GM19239 (cell line): ENCODE data around the gene NEU2.

Experiments used
- DNase-seq: peaks from one replicate; pipeline ENCODE4 v3.0.0; 2011; ENCODE audit warnings: low spot score; ENCODE audit not compliant: insufficient read length
- FAIRE-seq: peaks from 2 replicates; lab custom pipeline; 2011; peaks lifted over from hg19 to GRCh38; lab: Jason Lieb, UNC

NEU2 gene

GRCh38 chr2:233032551-233033320, at the start of gene NEU2:
TSS of gene NEU2 (plus strand) at chr2:233032672. CDS start at chr2:233032672, 0 bp downstream.
- no peak for FAIRE-seq
- DNase-seq = no peak

GRCh38 chr2:232982926-232983668, 49.4 kb upstream of the NEU2 start:
- DNase-seq (no peak), FAIRE-seq (no peak)

- DNase-seq (no peak), FAIRE-seq (peak; percentile 45)
Measured at GRCh38 chr2:232983669-232984140, 48.8 kb upstream of the NEU2 start.

GRCh38 chr2:232984451-232985207, 47.8 kb upstream of the NEU2 start:
- FAIRE-seq (no peak), DNase-seq (no peak)

- DNase-seq (no peak), FAIRE-seq (no peak)
Measured at GRCh38 chr2:232986155-232986554, 46.3 kb upstream of the NEU2 start.

- no peak for FAIRE-seq
- no peak for DNase-seq
Measured at GRCh38 chr2:232993231-232993821, 39.1 kb upstream of the NEU2 start.

- FAIRE-seq (no peak), DNase-seq (no peak)
Measured at GRCh38 chr2:232994446-232994845, 38.0 kb upstream of the NEU2 start.

GRCh38 chr2:232997749-232998665, 34.5 kb upstream of the NEU2 start:
- DNase-seq (no peak), FAIRE-seq (no peak)

GRCh38 chr2:232998666-232998985, 33.8 kb upstream of the NEU2 start:
- FAIRE-seq (no peak), DNase-seq (no peak)

- DNase-seq = no peak
- no peak for FAIRE-seq
Measured at GRCh38 chr2:232999354-232999753, 33.1 kb upstream of the NEU2 start.

- FAIRE-seq (no peak), DNase-seq (no peak)
Measured at GRCh38 chr2:233000886-233001750, 31.4 kb upstream of the NEU2 start.

- FAIRE-seq (no peak), DNase-seq (no peak)
Measured at GRCh38 chr2:233002829-233003657, 29.4 kb upstream of the NEU2 start.

- DNase-seq (no peak), FAIRE-seq (no peak)
Measured at GRCh38 chr2:233003658-233004555, 28.6 kb upstream of the NEU2 start.

- FAIRE-seq (no peak), DNase-seq (no peak)
Measured at GRCh38 chr2:233005096-233005495, 27.4 kb upstream of the NEU2 start.

GRCh38 chr2:233006648-233007047, 25.8 kb upstream of the NEU2 start:
- DNase-seq = no peak
- no peak for FAIRE-seq

GRCh38 chr2:233007270-233007669, 25.2 kb upstream of the NEU2 start:
- DNase-seq = no peak
- FAIRE-seq = no peak

- FAIRE-seq (no peak), DNase-seq (no peak)
Measured at GRCh38 chr2:233007739-233008138, 24.7 kb upstream of the NEU2 start.
